ENCODE data around the gene PIK3R3. TPM values are rescaled to one million over a fixed set of nuclear protein-coding genes. Genes with fewer than 3 reads are reported as not detected.
A peak's percentile ranks its signal among the peaks of the same experiment; 100 is the strongest.

Gene PIK3R3
- total RNA-seq, 1 donor from 2014 or later = 54.1 TPM

- peak overlapping the region; percentile 95 for H3K4me3 Mint-ChIP-seq (ENCODE audit: low read depth)
- no peaks in the 10 kb centered on the region for H3K27me3 Mint-ChIP-seq
- H3K36me3 Mint-ChIP-seq (ENCODE audit: insufficient read depth) = peaks cover 3% of the 10 kb centered on the region
- no peak for DNase-seq (ENCODE audit: low spot score, unreplicated experiment)
- no peak for TF ChIP-seq CTCF (IDR thresholded peaks at IDR 0.05; ENCODE audit: unreplicated experiment)
- peak overlapping the region; percentile 100 for H3K27ac Mint-ChIP-seq
- H3K4me1 Mint-ChIP-seq (ENCODE audit: low read depth) = peaks cover 27% of the 10 kb centered on the region
- no peaks in the 10 kb centered on the region for H3K9me3 Mint-ChIP-seq (ENCODE audit: low read depth)
These were observed 1.3 kb downstream of the PIK3R3 start for GRCh38 chr1:46131093-46131492.

GRCh38 chr1:46130606-46131005, 1.8 kb downstream of the PIK3R3 start:
- Mint-ChIP-seq H3K9me3 (ENCODE audit: low read depth) (no peaks in the 10 kb centered on the region), H3K27ac (peak overlapping the region; percentile 43), H3K4me3 (ENCODE audit: low read depth) (peak overlapping the region; percentile 95), H3K4me1 (ENCODE audit: low read depth) (peaks cover 27% of the 10 kb centered on the region), H3K27me3 (no peaks in the 10 kb centered on the region), H3K36me3 (ENCODE audit: insufficient read depth) (peaks cover 3% of the 10 kb centered on the region)
- no peak for TF ChIP-seq CTCF (IDR thresholded peaks at IDR 0.05; ENCODE audit: unreplicated experiment)
- DNase-seq (ENCODE audit: low spot score, unreplicated experiment) = no peak

GRCh38 chr1:46130121-46130520, 2.3 kb downstream of the PIK3R3 start:
- H3K27ac Mint-ChIP-seq = peak overlapping the region; percentile 43
- peak overlapping the region; percentile 95 for H3K4me3 Mint-ChIP-seq (ENCODE audit: low read depth)
- no peaks in the 10 kb centered on the region for H3K9me3 Mint-ChIP-seq (ENCODE audit: low read depth)
- DNase-seq (ENCODE audit: low spot score, unreplicated experiment) = no peak
- H3K4me1 Mint-ChIP-seq (ENCODE audit: low read depth) = peaks cover 27% of the 10 kb centered on the region
- TF ChIP-seq CTCF (IDR thresholded peaks at IDR 0.05; ENCODE audit: unreplicated experiment) = peak; percentile 5
- H3K27me3 Mint-ChIP-seq = no peaks in the 10 kb centered on the region
- peaks cover 3% of the 10 kb centered on the region for H3K36me3 Mint-ChIP-seq (ENCODE audit: insufficient read depth)

- no peak for DNase-seq (ENCODE audit: low spot score, unreplicated experiment)
- H3K9me3 Mint-ChIP-seq (ENCODE audit: low read depth) = no peaks in the 10 kb centered on the region
- H3K27me3 Mint-ChIP-seq = no peaks in the 10 kb centered on the region
- H3K4me1 Mint-ChIP-seq (ENCODE audit: low read depth) = peaks cover 15% of the 10 kb centered on the region
- no peak overlapping the region for H3K4me3 Mint-ChIP-seq (ENCODE audit: low read depth)
- no peak overlapping the region for H3K27ac Mint-ChIP-seq
- peaks cover 3% of the 10 kb centered on the region for H3K36me3 Mint-ChIP-seq (ENCODE audit: insufficient read depth)
- TF ChIP-seq CTCF (IDR thresholded peaks at IDR 0.05; ENCODE audit: unreplicated experiment) = no peak
These were observed 4.1 kb downstream of the PIK3R3 start for GRCh38 chr1:46128344-46128743.

- Mint-ChIP-seq H3K9me3 (ENCODE audit: low read depth) (no peaks in the 10 kb centered on the region), H3K36me3 (ENCODE audit: insufficient read depth) (peaks cover 1% of the 10 kb centered on the region), H3K4me3 (ENCODE audit: low read depth) (no peak overlapping the region), H3K27ac (no peak overlapping the region), H3K4me1 (ENCODE audit: low read depth) (peaks cover 5% of the 10 kb centered on the region), H3K27me3 (no peaks in the 10 kb centered on the region)
- DNase-seq (ENCODE audit: low spot score, unreplicated experiment) = no peak
- no peak for TF ChIP-seq CTCF (IDR thresholded peaks at IDR 0.05; ENCODE audit: unreplicated experiment)
These were observed 13.6 kb downstream of the PIK3R3 start for GRCh38 chr1:46118856-46119255.
